HL-60 (cell line): ENCODE results near the gene SSR2.
A peak's percentile ranks its signal among the peaks of the same experiment; 100 is the strongest.

ENCODE experiments used
- DNase-seq, 2 experiments: peaks; one replicate each; pipeline ENCODE4 v3.0.0-alpha.2; 2010 to 2020; ENCODE audit warnings: low read depth in 1 of 2, low spot score in 1 of 2
- H3K27ac ChIP-seq: fragments of 250-450 bp; sonication (Bioruptor Pico); replicated peaks from 2 replicates; pipeline ENCODE4 v1.5.1; 2020; ENCODE audit warnings: mild to moderate bottlenecking, moderate library complexity
- H3K27me3 ChIP-seq: fragments of 250-450 bp; sonication (Bioruptor Pico); 2 replicates; pipeline ENCODE4 v1.5.1; 2021; ENCODE audit warnings: mild to moderate bottlenecking, moderate library complexity; ENCODE audit not compliant: insufficient read depth, poor library complexity, severe bottlenecking
- H3K4me3 ChIP-seq: replicated peaks from 2 replicates; pipeline ENCODE4 v1.5.1; 2011; ENCODE audit warnings: mild to moderate bottlenecking, control low read depth, low read length; ENCODE audit not compliant: insufficient read depth
- GABPA ChIP-seq: IDR thresholded peaks from 2 replicates; pipeline ENCODE4 v1.6.1; 2012; ENCODE audit warnings: low read depth
- POLR2AphosphoS5 ChIP-seq: IDR thresholded peaks from 2 replicates; pipeline ENCODE4 v1.6.1; 2012; ENCODE audit warnings: low read depth
- SPI1 ChIP-seq: IDR thresholded peaks from 2 replicates; pipeline ENCODE4 v1.6.1; 2012; ENCODE audit warnings: low read depth, mild to moderate bottlenecking, borderline replicate concordance
- TF ChIP-seq, protein P1 (sequence below): IDR thresholded peaks from one replicate; pipeline ENCODE4 v1.5.1; 2011; ENCODE audit warnings: low read length, control low read depth, inconsistent platforms; ENCODE audit not compliant: insufficient read depth
- TF ChIP-seq, protein P2 (sequence below): IDR thresholded peaks from 2 replicates; pipeline ENCODE4 v1.6.1; 2012; ENCODE audit warnings: low read depth; ENCODE audit not compliant: insufficient replicate concordance

Gene SSR2

DNA sequence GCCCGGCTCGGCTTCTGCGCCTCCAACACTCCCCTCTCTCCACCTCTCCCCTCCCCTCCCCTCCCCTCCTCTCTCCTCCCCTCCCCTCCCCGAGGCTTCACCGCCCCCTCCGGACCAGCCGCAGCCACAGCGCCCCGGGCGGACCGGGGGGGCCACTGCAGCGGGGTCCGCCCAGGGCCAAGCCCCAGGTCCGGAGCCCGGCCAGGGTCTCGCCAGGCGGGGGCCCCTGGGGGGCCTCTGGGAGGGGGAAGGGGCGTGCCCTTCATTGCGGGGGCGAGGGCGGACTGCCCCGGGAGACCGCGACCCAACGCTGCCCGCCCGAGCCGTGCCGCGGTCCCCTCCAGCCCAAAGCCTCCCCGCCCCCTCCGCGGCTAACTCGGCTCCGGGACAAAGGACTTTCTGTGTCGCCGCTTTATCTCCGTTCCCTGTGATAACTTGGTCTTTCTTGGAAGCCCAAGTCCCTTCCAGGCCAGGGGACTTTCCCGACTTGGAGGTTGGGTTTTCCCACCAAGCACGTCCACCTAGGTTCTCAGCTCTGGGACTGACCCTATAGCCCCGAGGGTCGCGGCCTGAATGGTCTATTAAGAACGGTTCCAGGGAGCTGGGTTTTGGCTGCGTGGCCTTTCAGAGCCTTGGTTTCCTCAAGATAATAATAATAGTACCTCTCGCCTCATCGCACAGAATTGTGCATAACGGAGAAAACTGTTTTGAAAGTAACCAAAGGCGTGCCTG, 33.2 kb upstream of the SSR2 start, which contains the start of gene UBQLN4:
UBQLN4 (minus strand) TSS at position 31 of the 732 bp plus-strand sequence. CDS start 97 bp downstream, outside the sequence.
- no peak for TF ChIP-seq SPI1
- TF ChIP-seq, protein P1, sequence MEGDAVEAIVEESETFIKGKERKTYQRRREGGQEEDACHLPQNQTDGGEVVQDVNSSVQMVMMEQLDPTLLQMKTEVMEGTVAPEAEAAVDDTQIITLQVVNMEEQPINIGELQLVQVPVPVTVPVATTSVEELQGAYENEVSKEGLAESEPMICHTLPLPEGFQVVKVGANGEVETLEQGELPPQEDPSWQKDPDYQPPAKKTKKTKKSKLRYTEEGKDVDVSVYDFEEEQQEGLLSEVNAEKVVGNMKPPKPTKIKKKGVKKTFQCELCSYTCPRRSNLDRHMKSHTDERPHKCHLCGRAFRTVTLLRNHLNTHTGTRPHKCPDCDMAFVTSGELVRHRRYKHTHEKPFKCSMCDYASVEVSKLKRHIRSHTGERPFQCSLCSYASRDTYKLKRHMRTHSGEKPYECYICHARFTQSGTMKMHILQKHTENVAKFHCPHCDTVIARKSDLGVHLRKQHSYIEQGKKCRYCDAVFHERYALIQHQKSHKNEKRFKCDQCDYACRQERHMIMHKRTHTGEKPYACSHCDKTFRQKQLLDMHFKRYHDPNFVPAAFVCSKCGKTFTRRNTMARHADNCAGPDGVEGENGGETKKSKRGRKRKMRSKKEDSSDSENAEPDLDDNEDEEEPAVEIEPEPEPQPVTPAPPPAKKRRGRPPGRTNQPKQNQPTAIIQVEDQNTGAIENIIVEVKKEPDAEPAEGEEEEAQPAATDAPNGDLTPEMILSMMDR, result peak; percentile 15
- no peak for TF ChIP-seq POLR2AphosphoS5
- peak; percentile 72 to 89 for DNase-seq
- Histone ChIP-seq H3K4me3 (peak within 1 kb of the TSS; percentile 95), H3K27me3 (no peaks in the 10 kb centered on the region), H3K27ac (peak within 1 kb of the TSS; percentile 90)

DNA sequence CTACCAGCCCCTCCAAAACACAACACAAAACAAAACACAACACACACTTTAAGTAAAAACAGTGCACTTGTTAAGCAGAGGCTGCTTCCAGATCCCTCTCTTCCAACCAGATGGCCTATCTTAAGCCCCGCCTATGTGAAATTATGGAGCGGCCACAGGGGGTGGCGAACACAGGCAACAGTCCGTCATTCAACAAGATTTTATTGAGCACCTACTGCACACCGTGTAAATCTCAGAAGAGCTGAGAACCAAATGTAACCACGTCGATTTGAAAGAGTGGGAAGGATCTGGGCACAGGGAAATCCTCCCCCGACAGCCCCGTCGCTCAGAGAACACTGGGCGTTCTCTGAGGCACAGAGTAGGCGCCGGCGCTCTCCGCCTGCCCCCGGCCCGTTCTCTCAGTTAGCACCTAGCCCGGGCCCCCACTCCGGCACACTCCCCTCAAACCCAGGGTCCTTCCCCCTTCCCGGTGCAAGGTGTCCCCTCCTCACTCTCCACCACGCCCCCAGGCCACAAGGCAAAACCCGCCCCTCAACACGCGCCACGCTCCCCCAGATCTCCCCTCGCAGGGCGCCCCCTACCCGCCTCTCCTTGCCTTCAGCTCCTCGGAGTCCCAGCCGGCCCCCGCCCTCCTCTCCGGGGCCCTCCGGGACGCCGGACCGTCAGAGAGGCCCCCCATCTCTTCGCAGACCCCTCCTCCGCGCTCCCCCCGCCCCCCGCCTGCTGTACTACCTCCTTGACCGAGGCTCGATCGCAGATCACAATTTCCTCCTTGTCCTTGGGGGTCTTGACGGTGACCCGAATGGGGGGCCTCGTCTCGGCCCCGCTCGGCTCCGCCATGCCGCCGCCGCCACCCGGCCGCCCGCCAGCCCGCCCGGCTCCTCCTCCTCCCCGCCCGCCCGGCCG, 32.4 kb upstream of the SSR2 start:
- DNase-seq, result peak in 1 of 2 experiments; percentile 70
- TF ChIP-seq POLR2AphosphoS5 (no peak), GABPA (no peak), SPI1 (no peak)
- TF ChIP-seq, protein P1, result no peak
- TF ChIP-seq, protein P2, sequence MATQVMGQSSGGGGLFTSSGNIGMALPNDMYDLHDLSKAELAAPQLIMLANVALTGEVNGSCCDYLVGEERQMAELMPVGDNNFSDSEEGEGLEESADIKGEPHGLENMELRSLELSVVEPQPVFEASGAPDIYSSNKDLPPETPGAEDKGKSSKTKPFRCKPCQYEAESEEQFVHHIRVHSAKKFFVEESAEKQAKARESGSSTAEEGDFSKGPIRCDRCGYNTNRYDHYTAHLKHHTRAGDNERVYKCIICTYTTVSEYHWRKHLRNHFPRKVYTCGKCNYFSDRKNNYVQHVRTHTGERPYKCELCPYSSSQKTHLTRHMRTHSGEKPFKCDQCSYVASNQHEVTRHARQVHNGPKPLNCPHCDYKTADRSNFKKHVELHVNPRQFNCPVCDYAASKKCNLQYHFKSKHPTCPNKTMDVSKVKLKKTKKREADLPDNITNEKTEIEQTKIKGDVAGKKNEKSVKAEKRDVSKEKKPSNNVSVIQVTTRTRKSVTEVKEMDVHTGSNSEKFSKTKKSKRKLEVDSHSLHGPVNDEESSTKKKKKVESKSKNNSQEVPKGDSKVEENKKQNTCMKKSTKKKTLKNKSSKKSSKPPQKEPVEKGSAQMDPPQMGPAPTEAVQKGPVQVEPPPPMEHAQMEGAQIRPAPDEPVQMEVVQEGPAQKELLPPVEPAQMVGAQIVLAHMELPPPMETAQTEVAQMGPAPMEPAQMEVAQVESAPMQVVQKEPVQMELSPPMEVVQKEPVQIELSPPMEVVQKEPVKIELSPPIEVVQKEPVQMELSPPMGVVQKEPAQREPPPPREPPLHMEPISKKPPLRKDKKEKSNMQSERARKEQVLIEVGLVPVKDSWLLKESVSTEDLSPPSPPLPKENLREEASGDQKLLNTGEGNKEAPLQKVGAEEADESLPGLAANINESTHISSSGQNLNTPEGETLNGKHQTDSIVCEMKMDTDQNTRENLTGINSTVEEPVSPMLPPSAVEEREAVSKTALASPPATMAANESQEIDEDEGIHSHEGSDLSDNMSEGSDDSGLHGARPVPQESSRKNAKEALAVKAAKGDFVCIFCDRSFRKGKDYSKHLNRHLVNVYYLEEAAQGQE, result no peak
- Histone ChIP-seq H3K27ac (peak overlapping the region; percentile 77), H3K4me3 (peak overlapping the region; percentile 95), H3K27me3 (no peaks in the 10 kb centered on the region)

DNA sequence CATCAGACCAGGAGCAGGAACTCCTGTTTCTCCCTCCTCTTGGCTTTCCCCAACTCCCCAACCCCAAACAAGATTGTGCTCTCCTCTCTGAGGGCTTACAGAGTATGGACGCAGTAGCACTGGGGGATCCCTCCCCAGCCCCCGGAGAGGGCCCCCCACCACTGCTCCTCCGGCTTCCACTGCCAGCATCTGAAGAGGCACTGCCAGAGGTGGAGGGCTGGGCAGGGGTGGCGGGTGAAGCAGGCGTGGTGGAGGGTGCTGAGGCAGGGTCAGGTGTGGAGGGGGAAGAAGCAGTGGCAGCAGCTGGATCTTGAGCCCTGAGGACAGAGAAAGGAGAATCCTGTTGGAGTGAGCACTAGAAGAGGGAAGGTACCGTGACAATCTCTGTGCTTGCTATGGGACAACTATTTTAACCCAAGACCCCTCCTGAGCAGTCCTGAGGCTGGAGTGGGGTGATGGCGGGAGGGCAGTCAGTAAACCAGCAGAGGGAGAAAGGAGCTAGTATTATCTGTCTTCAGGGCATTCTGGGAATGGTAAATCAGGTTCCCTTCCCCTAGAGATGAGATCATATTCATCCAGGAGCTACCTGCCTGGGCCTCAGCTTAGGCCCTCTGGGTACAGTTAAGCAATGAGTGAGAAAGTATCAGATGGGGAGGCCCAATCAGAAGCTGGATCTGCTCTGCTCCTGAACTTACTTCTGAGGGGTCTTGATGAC, 30.4 kb upstream of the SSR2 start:
- TF ChIP-seq, protein P1, result no peak
- TF ChIP-seq, protein P2, result no peak
- TF ChIP-seq SPI1, result no peak
- TF ChIP-seq GABPA, result no peak
- TF ChIP-seq POLR2AphosphoS5, result no peak
- no peak overlapping the region for H3K27ac ChIP-seq

More for the DNA sequence above, 30.4 kb upstream of the SSR2 start:
- DNase-seq, result no peak
- no peak overlapping the region for H3K4me3 ChIP-seq
- no peaks in the 10 kb centered on the region for H3K27me3 ChIP-seq
